ENCODE measurements around the gene MARCO.
"Not testable (repeated sequence)": the region's sequence is repeated elsewhere in the genome, so short reads cannot be mapped to it uniquely, and the experiment has no call there.

MARCO gene

GRCh38 chr2:118929059-118929458, 12.9 kb upstream of the MARCO start:
- DNase-seq, result no peak

DNA sequence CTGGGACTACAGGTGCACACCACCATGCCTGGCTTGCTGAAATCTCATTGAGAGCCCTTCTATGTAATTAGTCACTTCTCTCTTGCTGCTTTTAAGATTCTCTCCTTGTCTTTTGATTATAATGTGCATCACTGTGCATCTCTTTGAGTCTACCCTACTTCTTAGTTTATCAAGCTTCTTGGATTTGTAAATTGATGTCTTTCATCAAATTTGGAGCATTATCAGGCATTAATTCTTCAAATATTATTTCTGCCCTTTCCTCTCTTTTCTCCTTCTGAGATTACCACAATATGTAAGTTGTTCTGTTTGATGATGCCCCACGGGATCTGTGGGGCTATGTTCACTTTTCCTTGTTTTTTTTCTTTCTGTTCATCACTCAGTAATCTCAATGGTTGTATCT, 9.0 kb upstream of the MARCO start:
- no peak for DNase-seq

DNA sequence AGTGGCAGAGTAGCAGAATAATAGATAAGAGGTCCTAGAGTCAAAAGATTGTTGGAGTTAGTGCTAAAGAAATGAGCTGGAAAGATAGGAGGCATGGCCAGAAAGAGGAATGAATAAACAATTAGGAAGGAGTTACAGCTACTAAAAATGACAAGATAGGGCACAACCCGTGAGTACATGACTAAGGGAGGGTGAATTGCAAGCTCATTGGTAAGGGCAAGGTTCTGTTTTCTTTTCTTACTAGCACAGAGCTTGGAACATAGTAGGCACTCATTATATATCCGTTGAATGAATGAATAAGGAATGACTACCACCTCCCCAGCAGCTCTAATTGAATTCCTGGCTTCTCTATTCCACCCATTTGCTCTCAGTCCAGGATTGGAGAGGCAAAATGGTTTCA, 5.7 kb upstream of the MARCO start:
- DNase-seq, result no peak

DNA sequence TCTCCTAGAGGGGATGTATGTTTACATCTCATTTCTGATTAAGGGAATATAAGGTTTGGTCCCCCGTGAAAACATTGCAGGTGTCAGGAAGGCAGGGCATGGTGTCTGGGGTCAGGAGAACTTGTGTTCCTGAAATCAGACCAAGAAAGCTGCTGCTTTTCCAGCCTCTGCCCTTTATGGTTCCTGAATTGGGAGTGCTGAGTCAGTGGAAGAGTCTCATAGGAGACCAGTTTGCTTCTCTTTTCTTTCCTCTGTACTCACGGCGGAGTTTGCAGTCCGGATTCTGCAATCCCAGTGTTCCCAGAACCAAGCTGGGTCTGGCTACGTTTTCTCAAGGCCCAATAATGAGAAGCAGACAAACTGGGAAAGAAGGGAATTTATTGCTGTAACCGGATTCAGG, 5.1 kb upstream of the MARCO start:
- no peak for DNase-seq

- no peak for DNase-seq
Observed at GRCh38 chr2:118937817-118938216, 4.2 kb upstream of the MARCO start.

DNA sequence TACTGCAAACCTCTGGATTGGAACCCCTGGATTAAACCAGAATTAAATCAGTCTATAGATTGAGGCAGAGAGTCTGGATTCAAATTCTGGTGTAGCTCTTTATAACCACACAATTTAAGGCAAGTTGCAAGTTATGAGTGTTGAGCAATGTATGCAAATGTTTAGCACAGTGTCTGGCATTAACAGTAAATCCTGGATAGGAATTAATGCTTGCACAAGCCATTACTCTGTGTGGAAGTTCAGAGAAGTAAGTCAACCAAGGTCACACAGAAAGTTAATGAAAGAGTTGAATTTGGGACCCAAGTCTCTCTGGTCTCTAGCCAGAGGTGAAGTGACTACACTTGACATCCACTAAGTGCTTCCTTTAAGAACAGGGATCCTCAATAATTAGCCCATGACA, 2.0 kb upstream of the MARCO start:
- DNase-seq, result no peak

- no peak for DNase-seq
Observed at GRCh38 chr2:118940486-118941120, 1.4 kb upstream of the MARCO start.

DNA sequence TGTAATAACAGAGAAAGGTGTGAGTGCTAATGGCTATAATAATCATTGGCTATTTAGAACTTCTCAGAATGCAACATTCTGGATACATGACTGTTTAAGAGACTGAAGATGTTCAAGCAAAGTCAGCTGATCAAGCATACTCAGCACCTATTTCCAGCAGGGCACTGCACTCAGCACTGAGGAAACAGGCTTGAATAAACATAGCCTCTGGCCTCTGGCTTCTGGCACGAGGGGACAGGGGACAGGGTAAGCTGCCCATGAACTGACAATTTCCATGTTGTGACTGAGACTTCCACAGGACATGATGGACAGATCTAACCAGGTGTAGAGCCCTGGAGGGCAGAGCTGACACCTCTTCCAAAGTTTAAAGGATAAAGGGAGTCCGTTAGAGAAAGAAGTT, 1.3 kb downstream of the MARCO start:
- no peak for DNase-seq

DNA sequence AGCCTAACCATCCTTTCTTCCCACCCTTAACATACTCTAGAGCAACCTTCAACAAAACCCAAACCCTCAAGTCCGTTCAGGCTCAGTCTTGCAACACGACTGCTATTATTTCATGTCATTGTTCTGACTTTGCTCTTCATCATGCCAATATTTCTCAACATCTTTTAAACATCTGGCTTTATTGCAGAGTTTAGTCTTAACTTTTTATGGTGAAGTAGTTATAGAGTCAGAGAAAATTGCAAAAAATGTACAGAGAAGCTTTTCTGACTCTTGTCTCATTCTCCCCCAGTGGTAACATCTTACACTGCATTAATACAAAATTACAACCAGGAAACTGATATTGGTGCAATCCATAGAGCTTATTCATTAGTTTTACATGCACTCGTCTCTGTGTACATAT, 3.9 kb downstream of the MARCO start:
- DNase-seq, result no peak

DNA sequence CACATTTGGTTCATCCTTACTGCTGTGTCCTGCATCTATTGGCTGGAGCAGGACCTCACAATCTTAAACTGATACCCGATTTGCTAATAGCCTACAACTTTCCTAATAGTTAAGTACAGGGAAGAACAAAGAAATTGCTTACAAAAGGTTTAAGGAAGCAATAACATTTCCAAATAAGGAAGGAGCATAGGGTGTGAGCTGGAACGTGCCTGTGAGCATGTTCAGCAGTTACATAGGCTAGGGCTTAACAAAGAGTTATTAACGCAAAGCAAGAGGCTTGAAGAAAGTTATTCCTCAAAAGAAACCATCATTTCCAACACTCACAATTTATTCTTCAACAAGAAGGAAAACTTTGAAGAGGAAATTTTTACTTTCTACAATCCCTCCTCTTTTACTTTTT, 6.3 kb downstream of the MARCO start:
- DNase-seq, result not testable (repeated sequence)

GRCh38 chr2:118954297-118955060, 12.5 kb downstream of the MARCO start:
- DNase-seq, result no peak

DNA sequence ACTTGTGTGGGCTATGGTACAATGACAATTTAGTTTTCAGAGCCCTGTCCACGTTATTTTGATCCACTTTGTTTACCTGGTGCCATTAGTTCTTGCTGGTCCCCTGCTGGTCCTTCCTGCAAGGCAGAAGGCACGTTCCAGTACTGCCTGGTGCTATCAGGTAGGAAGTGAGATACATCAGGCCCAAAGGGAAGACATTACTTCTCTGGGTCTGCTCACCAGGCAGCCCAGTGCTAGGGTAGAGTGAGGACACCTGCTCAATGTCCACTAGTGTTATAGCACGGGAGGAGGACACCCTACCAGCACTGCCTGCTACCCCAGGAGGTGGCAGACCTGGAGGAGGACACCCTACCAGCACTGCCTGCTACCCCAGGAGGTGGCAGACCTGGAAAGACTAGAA, 23.7 kb downstream of the MARCO start:
- no peak for DNase-seq

GRCh38 chr2:118967124-118967880, 25.3 kb downstream of the MARCO start:
- DNase-seq, result no peak

- no peak for DNase-seq
Observed at GRCh38 chr2:118968042-118968441, 26.0 kb downstream of the MARCO start.

- no peak for DNase-seq
Observed at GRCh38 chr2:118968961-118969733, 27.2 kb downstream of the MARCO start.

- DNase-seq, result no peak
Observed at GRCh38 chr2:118969734-118970395, 27.9 kb downstream of the MARCO start.

GRCh38 chr2:118970396-118971135, 28.6 kb downstream of the MARCO start:
- no peak for DNase-seq

DNA sequence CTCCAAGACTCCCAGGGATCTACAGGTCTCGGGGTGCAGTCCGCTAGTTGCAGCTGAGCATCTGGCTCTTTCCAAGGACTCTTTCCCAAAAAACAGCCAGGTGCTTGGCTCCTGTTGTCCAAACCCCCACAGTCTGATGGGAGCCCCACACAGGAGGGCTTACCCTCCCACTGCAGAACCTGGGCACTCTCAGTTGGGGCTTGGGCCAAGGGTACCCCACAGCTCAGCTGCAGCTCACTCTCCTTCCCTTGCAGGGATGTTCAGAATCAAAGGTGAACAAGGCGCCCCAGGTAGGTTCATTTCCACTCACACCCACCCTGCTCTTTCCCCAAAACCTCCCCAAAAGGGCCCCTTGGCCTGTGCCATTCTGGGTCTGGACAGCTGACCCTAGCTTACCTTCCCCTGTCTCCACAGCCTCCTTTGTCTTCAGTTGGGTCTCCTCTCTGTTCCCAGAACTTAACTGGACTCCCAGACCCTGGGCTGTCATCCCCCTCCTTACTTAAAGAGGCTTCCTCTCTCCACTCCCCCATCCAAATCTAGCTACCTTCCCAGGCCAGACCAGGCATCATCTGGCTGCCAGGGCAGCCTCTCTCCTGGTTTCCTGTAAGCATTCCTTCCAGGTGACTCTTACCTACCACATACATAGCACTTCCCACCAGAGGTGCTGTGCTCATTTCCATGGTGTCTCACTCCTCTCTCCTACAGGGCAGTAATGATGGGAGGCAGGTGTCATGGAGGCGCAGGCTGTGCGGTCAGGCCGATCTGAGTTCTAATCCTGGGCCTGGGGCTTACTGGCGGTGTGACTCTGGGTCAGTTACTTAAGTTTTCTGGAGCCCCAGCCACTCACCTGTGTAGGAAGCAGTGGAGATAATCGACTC, 29.5 kb downstream of the MARCO start:
- no peak for DNase-seq

- no peak for DNase-seq
Observed at GRCh38 chr2:118973542-118973951, 31.6 kb downstream of the MARCO start.

DNA sequence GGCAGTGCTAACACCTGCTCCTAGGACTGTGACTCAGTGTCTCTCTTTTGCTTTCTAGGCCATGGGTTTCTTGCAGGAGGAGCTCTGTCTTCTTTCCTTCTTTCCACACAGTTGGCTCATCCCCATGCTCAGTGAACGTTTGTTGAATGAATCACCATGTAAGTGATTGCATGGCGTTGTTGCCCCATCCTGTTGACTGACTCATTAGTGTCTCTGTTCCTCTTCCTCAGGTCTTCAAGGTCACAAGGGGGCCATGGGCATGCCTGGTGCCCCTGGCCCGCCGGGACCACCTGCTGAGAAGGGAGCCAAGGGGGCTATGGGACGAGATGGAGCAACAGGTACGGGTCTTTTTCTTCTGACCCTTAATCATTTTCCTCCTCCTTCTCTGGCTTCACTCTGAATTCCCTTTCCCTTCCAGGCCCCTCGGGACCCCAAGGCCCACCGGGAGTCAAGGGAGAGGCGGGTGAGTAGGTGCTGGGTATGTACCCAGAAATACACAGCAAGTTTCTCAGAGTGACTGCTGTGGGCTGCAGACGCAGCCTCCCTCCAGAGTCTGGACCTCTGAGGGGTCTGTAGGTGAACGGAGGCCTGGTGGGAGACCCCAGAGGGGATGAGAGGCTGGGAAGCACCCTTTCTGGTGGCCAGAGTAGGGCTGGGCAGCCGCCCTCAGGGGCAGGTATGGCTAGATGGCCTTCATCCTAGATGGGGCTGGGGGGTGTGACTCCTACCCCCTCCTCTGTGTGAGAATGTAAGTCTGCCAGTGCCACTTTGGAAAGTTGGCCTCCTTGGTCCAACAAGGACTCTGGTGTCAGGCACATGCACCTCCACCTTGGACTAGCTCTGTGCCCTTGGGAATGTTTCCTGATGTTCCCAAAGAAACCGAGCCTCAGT, 32.4 kb downstream of the MARCO start:
- DNase-seq, result no peak

Measured in NCI-H2029 treated with DMSO at 0.1 percent for 48 hours (cell line).